Measurements from ENCODE around the gene FEM1B. TPM values are rescaled to one million over a fixed set of nuclear protein-coding genes. Genes with fewer than 3 reads are reported as not detected.
A peak's percentile ranks its signal among the peaks of the same experiment; 100 is the strongest.

Gene FEM1B
- 10 to 100 TPM; 32.9 to 48.5 (median 40.9) TPM for total RNA-seq

DNA sequence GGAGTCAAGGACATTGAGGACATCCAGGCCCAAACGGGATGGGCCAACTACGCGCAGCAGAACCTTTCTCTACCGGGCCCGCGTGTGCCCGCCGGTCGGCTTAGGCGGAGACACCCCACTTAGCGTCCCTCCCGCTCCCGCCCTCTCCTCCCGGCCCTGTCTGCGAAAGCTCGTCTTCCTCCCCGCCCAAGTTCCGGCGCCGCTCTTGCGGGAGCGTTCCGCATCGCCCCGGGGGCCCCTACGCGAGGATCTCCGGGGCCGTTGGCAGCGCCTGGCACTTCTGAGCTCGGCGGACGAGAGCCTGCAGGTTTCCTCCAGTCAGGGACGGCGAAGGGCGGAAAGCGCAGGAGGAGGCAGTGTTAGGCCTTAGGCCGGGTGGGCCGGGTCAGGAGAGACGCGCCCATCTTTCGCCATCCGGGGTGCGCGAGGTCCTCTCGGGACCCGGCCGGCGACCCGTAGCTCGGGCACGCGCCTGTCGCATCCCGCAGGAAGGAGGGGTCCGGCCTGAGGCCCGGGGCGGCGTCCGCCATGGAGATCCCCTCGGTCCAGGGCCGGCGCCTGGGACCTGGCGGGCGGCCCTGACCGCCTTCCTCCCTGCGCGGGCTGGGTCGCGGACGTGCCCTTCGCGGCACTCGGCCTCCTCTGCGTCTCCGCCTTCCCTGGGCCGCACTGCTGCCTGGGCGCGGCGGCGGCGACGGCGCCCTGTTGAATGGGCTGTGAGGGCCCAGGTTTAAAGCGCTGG is at the start of gene FEM1B:
FEM1B (plus strand) TSS at position 143 of the 742 bp plus-strand sequence. CDS start 673 bp downstream, outside the sequence.
- peak; percentile 94 for ATAC-seq (ENCODE audit: low FRiP score)
- TF ChIP-seq CTCF (IDR thresholded peaks at IDR 0.05) = no peak
- peak; percentile 64 for DNase-seq (ENCODE audit: low spot score)

- no peak for TF ChIP-seq CTCF (IDR thresholded peaks at IDR 0.05)
- DNase-seq (ENCODE audit: low spot score) = no peak
- no peak for ATAC-seq (ENCODE audit: low FRiP score)
Observed at GRCh38 chr15:68228143-68228970, 49.2 kb upstream of the FEM1B start.

GRCh38 chr15:68228971-68229385 is 48.6 kb upstream of the FEM1B start:
- DNase-seq (ENCODE audit: low spot score) (no peak), ATAC-seq (ENCODE audit: low FRiP score) (peak; percentile 2)
- TF ChIP-seq CTCF (IDR thresholded peaks at IDR 0.05) = no peak

GRCh38 chr15:68229386-68230156 is 48.0 kb upstream of the FEM1B start, which contains the start of gene CLN6:
CLN6 (minus strand) TSS chr15:68229728; CDS start chr15:68229584, 144 bp downstream.
- DNase-seq (ENCODE audit: low spot score) (peak; percentile 48), ATAC-seq (ENCODE audit: low FRiP score) (peak; percentile 96)
- no peak for TF ChIP-seq CTCF (IDR thresholded peaks at IDR 0.05)

DNA sequence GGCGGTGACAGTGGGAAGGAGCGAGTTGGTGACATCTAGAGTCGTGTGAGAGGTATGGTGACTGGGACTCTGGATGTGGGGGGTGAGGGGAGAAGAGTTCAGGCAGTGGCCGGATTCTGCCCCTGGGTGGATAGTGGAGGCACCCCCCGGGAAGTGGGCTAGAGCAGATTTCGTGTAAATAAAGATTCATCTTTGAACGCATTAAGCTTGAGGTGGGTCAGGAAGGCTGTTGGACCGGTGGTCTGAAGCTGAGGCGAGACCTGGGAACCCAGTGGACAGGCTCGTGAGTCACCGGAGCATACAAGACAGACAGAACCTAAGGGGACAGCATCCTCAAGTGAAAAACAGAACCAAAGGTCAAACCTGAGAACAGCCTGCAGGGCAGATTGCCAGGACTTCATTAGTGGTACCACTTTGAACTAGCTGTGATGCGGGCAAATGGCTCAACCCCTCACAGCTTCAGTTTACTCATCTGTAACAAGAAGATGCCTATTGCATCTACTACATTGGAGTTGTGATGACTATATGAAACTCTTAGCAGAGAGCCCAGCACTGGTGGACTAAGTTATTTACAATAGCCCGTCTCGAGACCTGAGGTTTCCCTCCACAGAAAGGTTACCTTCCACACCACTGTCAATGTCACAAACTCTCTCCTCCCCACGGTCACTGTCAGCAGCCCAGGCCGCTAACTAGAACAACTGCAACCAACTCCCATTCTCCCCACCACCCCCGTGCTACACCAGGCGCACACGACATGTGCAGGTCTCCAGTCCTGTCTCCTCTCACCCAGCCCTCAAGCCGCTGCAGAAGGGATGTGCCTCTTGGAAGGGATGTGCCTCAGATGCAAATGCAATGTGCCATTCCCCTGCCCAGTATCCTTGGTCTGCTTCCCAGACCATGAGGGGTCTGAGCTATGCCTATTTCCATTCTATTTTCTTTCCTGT is 47.1 kb upstream of the FEM1B start:
- ATAC-seq (ENCODE audit: low FRiP score) = no peak
- no peak for TF ChIP-seq CTCF (IDR thresholded peaks at IDR 0.05)
- no peak for DNase-seq (ENCODE audit: low spot score)
